Endothelial cell of umbilical vein (primary cell): Measurements from ENCODE around the gene AFF1. TPM values are rescaled to one million over a fixed set of nuclear protein-coding genes. Genes with fewer than 3 reads are reported as not detected.

Experiments
- BruUV-seq: library from RNA; stranded (reverse); fragments of 400-500 nt; replicated peaks from 2 replicates; lab custom pipeline; 2021; lab: Mats Ljungman, UMichigan
- CTCF ChIA-PET: fragments of 300-600, 350-600 bp; sonication (Branson Sonifier 250); formaldehyde crosslinking; loops from one replicate; lab custom pipeline; 2021; ENCODE audit warnings: antibody characterized with exemption, inconsistent platforms; lab: Charles Lee
- POLR2A ChIA-PET: fragments of 300-600, 350-600 bp; sonication (Branson Sonifier 250); formaldehyde crosslinking; loops from one replicate; lab custom pipeline; 2021; ENCODE audit warnings: antibody characterized with exemption, inconsistent platforms; lab: Charles Lee
- DNase-seq: peaks from one replicate; pipeline ENCODE4 v3.0.0-alpha.2; 2011; ENCODE audit warnings: low read depth, low spot score
- FAIRE-seq: peaks from 2 replicates; lab custom pipeline; 2011; peaks lifted over from hg19 to GRCh38; lab: Jason Lieb, UNC
- H2AFZ ChIP-seq: 2 replicates; pipeline ENCODE4 v1.6.0; 2012; ENCODE audit warnings: low read depth, low read length, control low read depth, inconsistent platforms
- H3K27ac ChIP-seq: 2 replicates; pipeline ENCODE4 v1.5.1; 2011; ENCODE audit warnings: low read depth, mild to moderate bottlenecking, control low read depth, low read length, moderate library complexity; ENCODE audit not compliant: insufficient read depth
- H3K27me3 ChIP-seq, 2 experiments: 2 replicates each; pipeline versions ENCODE4 v1.6.0 to v1.6.1; 2011; ENCODE audit warnings: low read length in 2 of 2, mixed read lengths in 1 of 2; ENCODE audit not compliant: control insufficient read depth in 2 of 2, insufficient read depth in 2 of 2
- H3K36me3 ChIP-seq, 2 experiments: 2 replicates in 1 of 2; 3 replicates in 1 of 2; pipeline ENCODE4 v1.5.1; 2011; ENCODE audit warnings: low read length in 2 of 2, mild to moderate bottlenecking in 1 of 2, moderate library complexity in 1 of 2; ENCODE audit not compliant: control insufficient read depth in 2 of 2, insufficient read depth in 2 of 2; ENCODE audit errors: extremely low read depth in 1 of 2
- H3K4me1 ChIP-seq: 3 replicates; pipeline ENCODE4 v1.5.1; 2011; ENCODE audit warnings: mild to moderate bottlenecking, low read length; ENCODE audit not compliant: control insufficient read depth, insufficient read depth; ENCODE audit errors: extremely low read depth
- H3K4me2 ChIP-seq: 2 replicates; pipeline ENCODE4 v1.6.1; 2011; ENCODE audit warnings: low read length, control low read depth, mixed read lengths; ENCODE audit not compliant: insufficient read depth
- H3K4me3 ChIP-seq, 3 experiments: fragments of 200-600 bp in 1 of 3; sonication (generic), shearing (Covaris generic) in 1 of 3; replicated peaks in 1 of 3; 2 replicates each; pipeline ENCODE4 v1.5.1; 2011 to 2016; ENCODE audit warnings: control low read depth in 3 of 3, low read length in 3 of 3, mild to moderate bottlenecking in 2 of 3, inconsistent platforms in 1 of 3, low read depth in 1 of 3, moderate library complexity in 1 of 3; ENCODE audit not compliant: insufficient read depth in 1 of 3
- H3K79me2 ChIP-seq: 2 replicates; pipeline ENCODE4 v1.6.0; 2012; ENCODE audit warnings: low read length, inconsistent platforms; ENCODE audit not compliant: control insufficient read depth, insufficient read depth
- H3K9ac ChIP-seq: replicated peaks from 2 replicates; pipeline ENCODE3; 2011; ENCODE audit warnings: low read length, control low read depth; ENCODE audit not compliant: insufficient read depth; ENCODE audit errors: extremely low read depth
- H3K9me1 ChIP-seq: replicated peaks from 3 replicates; pipeline ENCODE4 v1.6.0; 2011; ENCODE audit warnings: mild to moderate bottlenecking, low read length; ENCODE audit not compliant: control insufficient read depth, insufficient read depth; ENCODE audit errors: extremely low read depth
- H3K9me3 ChIP-seq: replicated peaks from 2 replicates; pipeline ENCODE4 v1.5.1; 2012; ENCODE audit warnings: low read length, inconsistent platforms; ENCODE audit not compliant: control insufficient read depth, insufficient read depth
- H4K20me1 ChIP-seq: replicated peaks from 2 replicates; pipeline ENCODE3; 2011; ENCODE audit warnings: mild to moderate bottlenecking, low read length; ENCODE audit not compliant: control insufficient read depth, insufficient read depth; ENCODE audit errors: extremely low read depth
- JUN ChIP-seq: IDR thresholded peaks from 2 replicates; pipeline ENCODE4 v1.6.1; 2011; ENCODE audit warnings: borderline replicate concordance, low read depth; ENCODE audit not compliant: insufficient read length, insufficient read depth
- MYC ChIP-seq: IDR thresholded peaks from one replicate; pipeline ENCODE4 v1.6.1; 2011; ENCODE audit warnings: mild to moderate bottlenecking, low read depth, low read length
- POLR2A ChIP-seq: IDR thresholded peaks from 2 replicates; pipeline ENCODE4 v1.6.1; 2012; ENCODE audit warnings: low read depth, mild to moderate bottlenecking, control low read depth, low read length
- dilution Hi-C: fragments of 300-500 bp; cut with MboI; formaldehyde crosslinking; loops from one replicate; pipeline ENCODE4 v1.15.0; 2019; ENCODE audit warnings: low sequenced_read_pairs; ENCODE audit not compliant: extremely low pct_ligation_motif_present
- intact Hi-C: fragments of 100-400 bp; cut with micrococcal nuclease; formaldehyde crosslinking; loops from one replicate; pipeline ENCODE4 v1.10.0; 2022
- polyA plus RNA-seq, 4 experiments: library from polyadenylated mRNA; depleted of rRNA in 3 of 4; stranded (reverse) in 3 of 4; unstranded in 1 of 4; fragments of >200 nt; gene quantifications; 2 replicates each; pipeline versions ENCODE4 v1.2.1 to v1.2.3, GENCODE V29; 2011 to 2012; ENCODE audit warnings: missing spikeins in 1 of 4
- total RNA-seq: library from RNA; stranded (reverse); gene quantifications from 2 replicates; pipeline ENCODE4 v1.2.3, GENCODE V29; 2021
- TF ChIP-seq, protein P1 (sequence below), 2 donors: IDR thresholded peaks; 1 replicate in 1 of 2; 2 replicates in 1 of 2; pipeline ENCODE4 v1.5.1; 2011; ENCODE audit warnings: low read length in 2 of 2, mild to moderate bottlenecking in 2 of 2, moderate library complexity in 2 of 2, control low read depth in 1 of 2, inconsistent platforms in 1 of 2, low read depth in 1 of 2; ENCODE audit not compliant: insufficient read depth in 1 of 2; ENCODE audit errors: extremely low read depth in 1 of 2
- TF ChIP-seq, protein P2 (sequence below): IDR thresholded peaks from 2 replicates; pipeline ENCODE4 v1.6.1; 2011; ENCODE audit not compliant: insufficient read depth, insufficient read length

AFF1 gene
- total and polyA plus RNA-seq, 2 donors (not counting 3 experiments of a cell fraction or from before 2014, with no cell fraction given) = 26.2 to 106 TPM

DNA sequence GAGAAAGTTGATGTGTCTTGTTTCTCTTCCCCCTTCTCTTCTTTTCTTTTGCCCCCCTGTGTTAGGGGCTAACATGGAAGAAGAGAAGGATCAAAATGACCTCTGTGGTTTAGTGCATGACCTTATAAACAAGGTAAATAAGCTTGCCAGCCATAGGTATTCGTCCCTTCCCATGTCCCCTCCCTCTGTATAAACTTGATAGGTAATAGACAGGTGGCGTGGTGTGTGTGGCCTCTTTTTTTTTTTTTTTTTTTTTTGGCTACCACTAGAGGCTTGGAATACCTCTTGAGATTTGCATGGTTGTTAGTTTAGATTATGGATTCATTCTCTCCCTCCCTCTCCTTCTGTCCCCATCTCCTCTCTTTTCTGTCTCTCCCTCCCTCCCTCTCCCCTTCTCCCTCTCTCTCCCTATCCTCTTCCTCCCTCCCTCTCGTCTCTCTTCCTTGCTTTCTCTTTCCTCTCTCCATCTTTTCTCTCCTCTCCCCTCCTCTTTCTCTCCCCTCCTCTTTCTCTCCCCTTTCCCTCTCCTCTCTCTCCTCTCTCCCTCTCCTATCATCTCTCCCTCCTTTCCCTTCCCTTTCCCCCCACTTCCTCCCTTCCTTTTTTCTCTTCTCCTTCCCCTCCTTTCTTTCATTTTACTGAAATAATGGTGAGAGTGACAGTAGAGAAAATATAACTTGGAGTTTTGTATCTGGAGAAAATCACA lies 134.4 kb downstream of the AFF1 start:
- CTCF ChIA-PET = interaction anchor here (0.7 to 1.3 kb wide), 2 partner anchors 24 to 230 kb away, joined by 3 read pairs; no protein-coding TSS in a partner anchor
- intact Hi-C loops (loop anchor here (2.0 kb wide), 1 partner anchor 14 kb away; no protein-coding TSS in a partner anchor), dilution Hi-C loops (no loop called here)
- Histone ChIP-seq H3K4me3 (no peak overlapping the region), H3K4me2 (no peak overlapping the region), H4K20me1 (no peaks in the 10 kb centered on the region), H3K27me3 (no peaks in the 10 kb centered on the region), H3K9me3 (no peaks in the 10 kb centered on the region), H3K4me1 (peaks cover 8% of the 10 kb centered on the region), H3K36me3 (no peaks in the 10 kb centered on the region), H3K27ac (no peak overlapping the region), H2AFZ (no peak overlapping the region), H3K79me2 (peaks cover 31% of the 10 kb centered on the region), H3K9ac (no peak overlapping the region), H3K9me1 (no peaks in the 10 kb centered on the region)
- FAIRE-seq (no peak), DNase-seq (no peak)
- BruUV-seq = no TSS peak
- TF ChIP-seq, protein P1, sequence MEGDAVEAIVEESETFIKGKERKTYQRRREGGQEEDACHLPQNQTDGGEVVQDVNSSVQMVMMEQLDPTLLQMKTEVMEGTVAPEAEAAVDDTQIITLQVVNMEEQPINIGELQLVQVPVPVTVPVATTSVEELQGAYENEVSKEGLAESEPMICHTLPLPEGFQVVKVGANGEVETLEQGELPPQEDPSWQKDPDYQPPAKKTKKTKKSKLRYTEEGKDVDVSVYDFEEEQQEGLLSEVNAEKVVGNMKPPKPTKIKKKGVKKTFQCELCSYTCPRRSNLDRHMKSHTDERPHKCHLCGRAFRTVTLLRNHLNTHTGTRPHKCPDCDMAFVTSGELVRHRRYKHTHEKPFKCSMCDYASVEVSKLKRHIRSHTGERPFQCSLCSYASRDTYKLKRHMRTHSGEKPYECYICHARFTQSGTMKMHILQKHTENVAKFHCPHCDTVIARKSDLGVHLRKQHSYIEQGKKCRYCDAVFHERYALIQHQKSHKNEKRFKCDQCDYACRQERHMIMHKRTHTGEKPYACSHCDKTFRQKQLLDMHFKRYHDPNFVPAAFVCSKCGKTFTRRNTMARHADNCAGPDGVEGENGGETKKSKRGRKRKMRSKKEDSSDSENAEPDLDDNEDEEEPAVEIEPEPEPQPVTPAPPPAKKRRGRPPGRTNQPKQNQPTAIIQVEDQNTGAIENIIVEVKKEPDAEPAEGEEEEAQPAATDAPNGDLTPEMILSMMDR (IDR thresholded peaks at IDR 0.05; ENCODE audit: extremely low read depth in 1 of 2, insufficient read depth in 1 of 2, low read depth in 1 of 2, low read length in 2 of 2) = no peak
- TF ChIP-seq MYC = no peak
- TF ChIP-seq, protein P2, sequence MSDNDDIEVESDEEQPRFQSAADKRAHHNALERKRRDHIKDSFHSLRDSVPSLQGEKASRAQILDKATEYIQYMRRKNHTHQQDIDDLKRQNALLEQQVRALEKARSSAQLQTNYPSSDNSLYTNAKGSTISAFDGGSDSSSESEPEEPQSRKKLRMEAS = no peak
- TF ChIP-seq POLR2A = no peak
- no peak for TF ChIP-seq JUN
- POLR2A ChIA-PET = no interaction called here
